GM18511 (cell line): ENCODE results near the gene SIN3B.

Experiments used
- ATAC-seq: cut with Tn5 transposase; IDR thresholded peaks from one replicate; pipeline ENCODE4 v1.9.1; 2021; ENCODE audit warnings: mild to moderate bottlenecking, moderate library complexity; ENCODE audit not compliant: unreplicated experiment

The SIN3B gene

GRCh38 chr19:16908759-16909158 lies 79.6 kb downstream of the SIN3B start:
- no peak for ATAC-seq

- no peak for ATAC-seq
Observed at GRCh38 chr19:16911046-16911445, 81.8 kb downstream of the SIN3B start.

- no peak for ATAC-seq
Observed at GRCh38 chr19:16912780-16913179, 83.6 kb downstream of the SIN3B start.

GRCh38 chr19:16914421-16914820 lies 85.2 kb downstream of the SIN3B start:
- no peak for ATAC-seq

- ATAC-seq = no peak
Observed at GRCh38 chr19:16915135-16915534, 85.9 kb downstream of the SIN3B start.

- ATAC-seq = no peak
Observed at GRCh38 chr19:16915734-16916133, 86.5 kb downstream of the SIN3B start.

GRCh38 chr19:16917401-16917800 lies 88.2 kb downstream of the SIN3B start:
- no peak for ATAC-seq

- no peak for ATAC-seq
Observed at GRCh38 chr19:16919496-16919895, 90.3 kb downstream of the SIN3B start.

- ATAC-seq = no peak
Observed at GRCh38 chr19:16920816-16921529, 91.8 kb downstream of the SIN3B start.

- no peak for ATAC-seq
Observed at GRCh38 chr19:16921766-16922591, 92.8 kb downstream of the SIN3B start.

GRCh38 chr19:16922592-16922934 lies 93.4 kb downstream of the SIN3B start:
- no peak for ATAC-seq

- ATAC-seq = no peak
Observed at GRCh38 chr19:16922949-16923348, 93.8 kb downstream of the SIN3B start.

- ATAC-seq = no peak
Observed at GRCh38 chr19:16927883-16928282, 98.7 kb downstream of the SIN3B start.

- ATAC-seq = no peak
Observed at GRCh38 chr19:16928351-16928750, 99.2 kb downstream of the SIN3B start.

GRCh38 chr19:16928916-16929315 lies 99.7 kb downstream of the SIN3B start:
- no peak for ATAC-seq
